A549 (cell line): Measurements from ENCODE around the gene GJA10. TPM values are rescaled to one million over a fixed set of nuclear protein-coding genes. Genes with fewer than 3 reads are reported as not detected.

Experiments used
- ATAC-seq, 2 experiments: fragments of 200-7000 bp in 1 of 2; fragments of >200 bp in 1 of 2; cut with Nextera tagmentation in 1 of 2; cut with Tn5 transposase in 1 of 2; 3 replicates each; pipeline versions ENCODE4 v1.8.0 to v1.9.1; 2018 to 2020; ENCODE audit warnings: mild to moderate bottlenecking in 1 of 2, moderate library complexity in 1 of 2
- CTCF ChIA-PET: fragments of 300-600 bp; sonication (Branson Sonifier 250); formaldehyde crosslinking; extraction: SDS; loops from one replicate; lab custom pipeline; 2021; ENCODE audit warnings: antibody characterized with exemption, inconsistent platforms; lab: Yijun Ruan, JAX
- POLR2A ChIA-PET: fragments of 350-600 bp; formaldehyde crosslinking; extraction: SDS; loops from one replicate; lab custom pipeline; 2021; ENCODE audit warnings: antibody characterized with exemption, inconsistent platforms; lab: Yijun Ruan, JAX
- DNase-seq, 2 experiments: peaks; one replicate each; pipeline versions ENCODE4 v3.0.0 to v3.0.0-alpha.2; 2011 to 2016; ENCODE audit warnings: low read depth in 1 of 2, low spot score in 1 of 2
- FAIRE-seq: peaks from 2 replicates; lab custom pipeline; 2011; peaks lifted over from hg19 to GRCh38; lab: Jason Lieb, UNC
- H3K27ac ChIP-seq, 2 experiments: fragments of >200 bp; sonication (Bioruptor Twin); formaldehyde crosslinking; 3 replicates each; pipeline ENCODE4 v1.5.1; 2016 to 2017
- H3K4me1 ChIP-seq: fragments of >200 bp; sonication (Bioruptor Twin); formaldehyde crosslinking; 3 replicates; pipeline ENCODE4 v1.6.1; 2016
- H3K4me2 ChIP-seq: fragments of >200 bp; sonication (Bioruptor Twin); formaldehyde crosslinking; 3 replicates; pipeline ENCODE4 v1.6.1; 2016
- H3K4me3 ChIP-seq: fragments of >200 bp; sonication (Bioruptor Twin); formaldehyde crosslinking; 3 replicates; pipeline ENCODE4 v1.5.1; 2016
- H3K9me3 ChIP-seq: fragments of >200 bp; sonication (Bioruptor Twin); formaldehyde crosslinking; 3 replicates; pipeline ENCODE4 v1.6.1; 2016
- ATOH8 ChIP-seq: fragments of 250-450 bp; sonication (Bioruptor Pico); IDR thresholded peaks from 2 replicates; pipeline ENCODE4 v1.5.0; 2020; ENCODE audit warnings: low read depth, mild to moderate bottlenecking, moderate library complexity
- BCL3 ChIP-seq: fragments of >200 bp; sonication (Bioruptor Twin); formaldehyde crosslinking; IDR thresholded peaks from 3 replicates; pipeline ENCODE4 v1.6.1; 2016
- CBX8 ChIP-seq: fragments of 200-600 bp; sonication (generic); IDR thresholded peaks from 2 replicates; pipeline ENCODE4 v1.6.1; 2016
- CHD4 ChIP-seq: fragments of 200-600 bp; sonication (generic); IDR thresholded peaks from 2 replicates; pipeline ENCODE4 v1.6.1; 2016; ENCODE audit warnings: antibody characterized with exemption, mild to moderate bottlenecking, borderline replicate concordance
- EHF ChIP-seq: fragments of 250-450 bp; sonication (Bioruptor Pico); IDR thresholded peaks from 2 replicates; pipeline ENCODE4 v1.5.0; 2020; ENCODE audit warnings: mild to moderate bottlenecking
- ESRRA ChIP-seq: fragments of 150-350 bp; IDR thresholded peaks from 2 replicates; pipeline ENCODE4 v1.6.1; 2014; ENCODE audit warnings: mild to moderate bottlenecking, low read length, borderline replicate concordance
- GATA3 ChIP-seq: IDR thresholded peaks from 2 replicates; pipeline ENCODE4 v1.6.1; 2012; ENCODE audit warnings: borderline replicate concordance
- HOXA7 ChIP-seq: fragments of 250-450 bp; sonication (Bioruptor Pico); IDR thresholded peaks from 2 replicates; pipeline ENCODE4 v1.5.0; 2020; ENCODE audit warnings: mild to moderate bottlenecking, moderate library complexity
- HOXB13 ChIP-seq: fragments of 250-450 bp; sonication (Bioruptor Pico); IDR thresholded peaks from 2 replicates; pipeline ENCODE4 v1.5.0; 2020; ENCODE audit warnings: low read depth, mild to moderate bottlenecking, moderate library complexity
- HOXB5 ChIP-seq: fragments of 250-450 bp; sonication (Bioruptor Pico); IDR thresholded peaks from 2 replicates; pipeline ENCODE4 v1.5.0; 2020; ENCODE audit warnings: mild to moderate bottlenecking, moderate library complexity
- KDM1A ChIP-seq: fragments of 200-600 bp; sonication (generic); IDR thresholded peaks from 2 replicates; pipeline ENCODE4 v1.6.1; 2016; ENCODE audit warnings: low read depth, mild to moderate bottlenecking
- MAFK ChIP-seq: fragments of 450-650 bp; IDR thresholded peaks from 2 replicates; pipeline ENCODE4 v1.6.1; 2014; ENCODE audit not compliant: partially characterized antibody
- NFE2L2 ChIP-seq: fragments of 150-350 bp; conservative IDR thresholded peaks from 2 replicates; pipeline ENCODE4 v1.6.1; 2014; ENCODE audit warnings: low read length
- POLR2AphosphoS2 ChIP-seq: conservative IDR thresholded peaks from 2 replicates; pipeline ENCODE4 v1.6.1; 2012; ENCODE audit warnings: low read length, improper control_type of control experiment, inconsistent platforms
- RAD21 ChIP-seq, 2 experiments: fragments of >200 bp in 1 of 2; sonication (Bioruptor Twin) in 1 of 2; formaldehyde crosslinking in 1 of 2; IDR thresholded peaks in 1 of 2; conservative IDR thresholded peaks in 1 of 2; 2 replicates in 1 of 2; 3 replicates in 1 of 2; pipeline ENCODE4 v1.6.1; 2012 to 2018; ENCODE audit warnings: inconsistent platforms in 1 of 2
- RARB ChIP-seq: fragments of 250-450 bp; sonication (Bioruptor Pico); IDR thresholded peaks from 2 replicates; pipeline ENCODE4 v1.8.0; 2021; ENCODE audit warnings: mild to moderate bottlenecking, moderate library complexity
- REST ChIP-seq: fragments of 200-600 bp; sonication (generic); IDR thresholded peaks from 2 replicates; pipeline ENCODE4 v1.6.1; 2016; ENCODE audit warnings: antibody characterized with exemption, mild to moderate bottlenecking, moderate library complexity
- RNF2 ChIP-seq: fragments of 200-600 bp; sonication (generic); IDR thresholded peaks from 2 replicates; pipeline ENCODE4 v1.6.1; 2016; ENCODE audit warnings: low read depth, mild to moderate bottlenecking, antibody characterized with exemption, moderate library complexity, borderline replicate concordance
- SMC3 ChIP-seq: fragments of >200 bp; sonication (Bioruptor Twin); formaldehyde crosslinking; IDR thresholded peaks from 3 replicates; pipeline ENCODE4 v1.6.1; 2018; ENCODE audit warnings: inconsistent platforms
- SREBF2 ChIP-seq: fragments of 450-650 bp; IDR thresholded peaks from 2 replicates; pipeline ENCODE4 v1.6.1; 2014; ENCODE audit warnings: mild to moderate bottlenecking, moderate library complexity
- TFCP2L1 ChIP-seq: fragments of 250-450 bp; sonication (Bioruptor Pico); IDR thresholded peaks from 2 replicates; pipeline ENCODE4 v1.5.0; 2021; ENCODE audit warnings: mild to moderate bottlenecking
- ZC3H11A ChIP-seq: fragments of 450-650 bp; IDR thresholded peaks from 2 replicates; pipeline ENCODE4 v1.6.1; 2014; ENCODE audit warnings: antibody characterized with exemption, mild to moderate bottlenecking
- ZFP36 ChIP-seq: fragments of 450-650 bp; IDR thresholded peaks from 2 replicates; pipeline ENCODE4 v1.6.1; 2014; ENCODE audit warnings: borderline replicate concordance; ENCODE audit not compliant: partially characterized antibody
- ZNF302 ChIP-seq: fragments of 250-450 bp; sonication (Bioruptor Pico); IDR thresholded peaks from 2 replicates; pipeline ENCODE4 v1.9.0; 2021; ENCODE audit warnings: inconsistent platforms, mild to moderate bottlenecking, moderate library complexity
- ZSCAN20 ChIP-seq: fragments of 250-450 bp; sonication (Bioruptor Pico); IDR thresholded peaks from 2 replicates; pipeline ENCODE4 v1.8.0; 2022; ENCODE audit warnings: mild to moderate bottlenecking, moderate library complexity
- WGBS: methylation state at CpG from one replicate; pipeline ENCODE4 v1.1.6; 2017; ENCODE audit errors: missing lambda C conversion rate; 5-methylcytosine and 5-hydroxymethylcytosine counted together
- polyA plus RNA-seq, 4 experiments: library from polyadenylated mRNA; depleted of rRNA in 3 of 4; stranded (reverse); fragments of >200 nt; fragmentation: RNase III in 1 of 4; extraction: RNeasy Plus Mini Kit Qiagen cat#74134 plus additional on column Dnase treatment in 1 of 4; gene quantifications; 2 replicates in 3 of 4; 3 replicates in 1 of 4; pipeline ENCODE4 v1.2.3, GENCODE V29; 2011 to 2017
- TF ChIP-seq, protein P1 (sequence below): fragments of >200 bp; sonication (Bioruptor Twin); formaldehyde crosslinking; IDR thresholded peaks from 3 replicates; pipeline ENCODE4 v1.5.1; 2016

The GJA10 gene
- polyA plus RNA-seq, 2 of the 4 experiments (the other 2 are of a cell fraction), result not detected

DNA sequence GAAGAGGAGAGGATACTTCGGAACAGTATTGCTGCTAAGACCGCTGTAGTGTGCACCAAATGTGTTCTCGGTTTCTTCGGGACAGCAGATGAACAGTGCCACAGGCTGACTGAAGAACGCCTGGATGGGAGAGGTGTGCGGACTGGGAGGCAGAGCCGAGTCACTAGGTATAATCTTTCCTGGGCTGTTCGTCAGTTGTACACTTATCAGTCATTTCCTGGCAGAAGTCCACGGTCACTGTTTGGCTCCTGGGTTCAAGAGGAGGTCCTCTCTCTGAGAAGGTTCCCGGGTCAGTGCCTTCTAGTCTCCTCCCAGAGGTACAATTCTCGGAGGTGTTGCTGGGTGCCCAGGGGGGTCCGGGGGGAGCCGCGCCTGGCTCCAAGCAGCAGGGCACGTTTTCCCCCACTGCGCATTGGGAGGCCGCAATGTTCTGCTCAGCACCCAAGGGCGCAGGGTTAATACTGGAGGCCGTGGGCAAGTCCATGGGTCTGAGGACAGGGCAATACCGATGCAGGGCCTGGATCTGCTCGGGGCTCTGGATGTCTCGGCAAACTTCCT is 38.1 kb downstream of the GJA10 start:
- WGBS, result 80% methylated on average over 20 of the region's 22 CpGs
- Histone ChIP-seq H3K9me3 (no peaks in the 10 kb centered on the region), H3K4me2 (no peak overlapping the region), H3K27ac (no peak overlapping the region), H3K4me3 (no peak overlapping the region), H3K4me1 (peaks cover 8% of the 10 kb centered on the region; the same call in 2 of the 3 replicates)
- TF ChIP-seq HOXB13 (CRISPR knock-in tag) (no peak), HOXA7 (CRISPR knock-in tag) (no peak), ATOH8 (CRISPR knock-in tag) (no peak), ESRRA (no peak), ZNF302 (CRISPR knock-in tag) (no peak), KDM1A (no peak), CBX8 (no peak), REST (no peak), EHF (CRISPR knock-in tag) (no peak), SREBF2 (no peak), POLR2AphosphoS2 (no peak), CHD4 (no peak), SMC3 (no peak), BCL3 (no peak)
- TF ChIP-seq, protein P1, sequence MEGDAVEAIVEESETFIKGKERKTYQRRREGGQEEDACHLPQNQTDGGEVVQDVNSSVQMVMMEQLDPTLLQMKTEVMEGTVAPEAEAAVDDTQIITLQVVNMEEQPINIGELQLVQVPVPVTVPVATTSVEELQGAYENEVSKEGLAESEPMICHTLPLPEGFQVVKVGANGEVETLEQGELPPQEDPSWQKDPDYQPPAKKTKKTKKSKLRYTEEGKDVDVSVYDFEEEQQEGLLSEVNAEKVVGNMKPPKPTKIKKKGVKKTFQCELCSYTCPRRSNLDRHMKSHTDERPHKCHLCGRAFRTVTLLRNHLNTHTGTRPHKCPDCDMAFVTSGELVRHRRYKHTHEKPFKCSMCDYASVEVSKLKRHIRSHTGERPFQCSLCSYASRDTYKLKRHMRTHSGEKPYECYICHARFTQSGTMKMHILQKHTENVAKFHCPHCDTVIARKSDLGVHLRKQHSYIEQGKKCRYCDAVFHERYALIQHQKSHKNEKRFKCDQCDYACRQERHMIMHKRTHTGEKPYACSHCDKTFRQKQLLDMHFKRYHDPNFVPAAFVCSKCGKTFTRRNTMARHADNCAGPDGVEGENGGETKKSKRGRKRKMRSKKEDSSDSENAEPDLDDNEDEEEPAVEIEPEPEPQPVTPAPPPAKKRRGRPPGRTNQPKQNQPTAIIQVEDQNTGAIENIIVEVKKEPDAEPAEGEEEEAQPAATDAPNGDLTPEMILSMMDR, result no peak
- DNase-seq (no peak), FAIRE-seq (no peak), ATAC-seq (no peak)
- ChIA-PET CTCF (interaction anchor here (0.9 kb wide), 1 partner anchor 11 kb away, joined by 3 read pairs; no protein-coding TSS in a partner anchor), POLR2A (no interaction called here)

GRCh38 chr6:89934685-89935366 is 40.6 kb downstream of the GJA10 start:
- Histone ChIP-seq H3K4me3 (no peak overlapping the region), H3K27ac (no peak overlapping the region), H3K4me2 (no peak overlapping the region)
- 68% methylated on average over 19 of the region's 19 CpGs for WGBS
- TF ChIP-seq RNF2, result no peak
- TF ChIP-seq HOXB5, result no peak
- no peak for TF ChIP-seq TFCP2L1
- no peak for TF ChIP-seq NFE2L2
- TF ChIP-seq MAFK, result no peak
- TF ChIP-seq ZFP36, result no peak
- no peak for TF ChIP-seq ZSCAN20 (CRISPR knock-in tag)
- no peak for TF ChIP-seq ZC3H11A
- TF ChIP-seq ATOH8 (CRISPR knock-in tag), result no peak
- no peak for TF ChIP-seq RARB (CRISPR knock-in tag)
- TF ChIP-seq RAD21 (conservative IDR thresholded peaks at IDR 0.05 in 1 of 2, IDR thresholded peaks at IDR 0.05 in 1 of 2), result no peak
- no peak for TF ChIP-seq KDM1A
- TF ChIP-seq GATA3, result no peak
- TF ChIP-seq, all 56 proteins: peak for 0
- DNase-seq (no peak), FAIRE-seq (no peak), ATAC-seq (peak; percentile 54 to 62; a peak in 3 of 6 replicates)
- ChIA-PET CTCF (no interaction called here), POLR2A (no interaction called here)
- Histone ChIP-seq H3K4me1 (no peaks in the 10 kb centered on the region), H3K9me3 (no peaks in the 10 kb centered on the region)
